Eye (tissue), 1 donor: Measurements from ENCODE around the gene PTPRA.
"Not testable (repeated sequence)": the region's sequence is repeated elsewhere in the genome, so short reads cannot be mapped to it uniquely, and the experiment has no call there.

Source experiments
- DNase-seq: peaks from one replicate; pipeline ENCODE4 v3.0.0-alpha.2; 2015

The PTPRA gene

GRCh38 chr20:2890742-2891141 is 17.5 kb downstream of the PTPRA start:
- DNase-seq = no peak

GRCh38 chr20:2891343-2891742 is 18.1 kb downstream of the PTPRA start:
- no peak for DNase-seq

GRCh38 chr20:2892376-2892775 is 19.1 kb downstream of the PTPRA start:
- no peak for DNase-seq

- no peak for DNase-seq
These were observed 20.9 kb downstream of the PTPRA start for GRCh38 chr20:2894221-2894620.

- not testable (repeated sequence) for DNase-seq
These were observed 21.9 kb downstream of the PTPRA start for GRCh38 chr20:2895154-2895553.

GRCh38 chr20:2899243-2899642 is 26.0 kb downstream of the PTPRA start:
- no peak for DNase-seq

GRCh38 chr20:2900845-2901592 is 27.7 kb downstream of the PTPRA start:
- no peak for DNase-seq

- peak; percentile 16 for DNase-seq
These were observed 29.0 kb downstream of the PTPRA start for GRCh38 chr20:2902291-2902690.

GRCh38 chr20:2902818-2903217 is 29.5 kb downstream of the PTPRA start:
- DNase-seq = no peak

GRCh38 chr20:2903686-2904085 is 30.4 kb downstream of the PTPRA start:
- DNase-seq = no peak

GRCh38 chr20:2907519-2907918 is 34.2 kb downstream of the PTPRA start:
- DNase-seq = no peak

GRCh38 chr20:2909953-2910352 is 36.7 kb downstream of the PTPRA start:
- DNase-seq = no peak

- no peak for DNase-seq
These were observed 37.9 kb downstream of the PTPRA start for GRCh38 chr20:2911200-2911599.

GRCh38 chr20:2914160-2914559 is 40.9 kb downstream of the PTPRA start:
- DNase-seq = peak; percentile 21

GRCh38 chr20:2917266-2917665 is 44.0 kb downstream of the PTPRA start:
- DNase-seq = no peak

- no peak for DNase-seq
These were observed 45.1 kb downstream of the PTPRA start for GRCh38 chr20:2918096-2919049.

GRCh38 chr20:2919518-2920245 is 46.4 kb downstream of the PTPRA start:
- DNase-seq = no peak

GRCh38 chr20:2920473-2920872 is 47.2 kb downstream of the PTPRA start:
- DNase-seq = no peak

GRCh38 chr20:2921506-2921905 is 48.2 kb downstream of the PTPRA start:
- no peak for DNase-seq

- no peak for DNase-seq
These were observed 49.7 kb downstream of the PTPRA start for GRCh38 chr20:2922957-2923356.

GRCh38 chr20:2930538-2930937 is 57.3 kb downstream of the PTPRA start:
- peak; percentile 27 for DNase-seq

- peak; percentile 41 for DNase-seq
These were observed 59.2 kb downstream of the PTPRA start for GRCh38 chr20:2932498-2932897.

- no peak for DNase-seq
These were observed 64.6 kb downstream of the PTPRA start for GRCh38 chr20:2937902-2938301.
